Left colon (tissue), 2 donors: ENCODE data around the gene MOCS1. TPM values are rescaled to one million over a fixed set of nuclear protein-coding genes. Genes with fewer than 3 reads are reported as not detected.
A peak's percentile ranks its signal among the peaks of the same experiment; 100 is the strongest.
"Not testable (repeated sequence)": the region's sequence is repeated elsewhere in the genome, so short reads cannot be mapped to it uniquely, and the experiment has no call there.

Experiments
- ATAC-seq: fragments of 200-7000 bp; cut with Tn5 transposase; one replicate; pipeline ENCODE4 v1.9.1; 2020; ENCODE audit warnings: mild to moderate bottlenecking, moderate library complexity
- DNase-seq, 2 donors: peaks; one replicate each; pipeline ENCODE4 v3.0.0-alpha.2; 2020
- intact Hi-C, 2 donors: fragments of 100-400 bp; cut with DNase I in 1 of 2; cut with micrococcal nuclease in 1 of 2; formaldehyde crosslinking; loops; one replicate each; pipeline versions ENCODE4 v1.11.2 to v1.14.0; 2022; cut with DNase I, micrococcal nuclease
- long read RNA-seq: library from polyadenylated mRNA; unstranded; transcript quantifications from one replicate; pipeline ENCODE4 v2.0.0, GENCODE V29; 2021
- total RNA-seq, 2 donors: library from RNA; stranded (reverse); fragmentation: NEBNext Ultra II Directional; extraction: Animal tissue kit (Norgen Biotek cat#: 25700); gene quantifications; one replicate each; pipeline ENCODE4 v1.2.1, GENCODE V29; 2021
- donor health status: DM: no; HTN: no; CAD: no.
- donor health status: DM: yes; HTN: yes; CAD: no.

Gene MOCS1
- total RNA-seq = 10 to 100 TPM; 12.9 to 18.8 TPM
- long read RNA-seq, full-length matches to known transcripts = 17 of 37 reads
- long read RNA-seq, partial matches to known transcripts = 7 of 37 reads
- long read RNA-seq, other reads (novel, unspliced or antisense) = 13 of 37 reads

DNA sequence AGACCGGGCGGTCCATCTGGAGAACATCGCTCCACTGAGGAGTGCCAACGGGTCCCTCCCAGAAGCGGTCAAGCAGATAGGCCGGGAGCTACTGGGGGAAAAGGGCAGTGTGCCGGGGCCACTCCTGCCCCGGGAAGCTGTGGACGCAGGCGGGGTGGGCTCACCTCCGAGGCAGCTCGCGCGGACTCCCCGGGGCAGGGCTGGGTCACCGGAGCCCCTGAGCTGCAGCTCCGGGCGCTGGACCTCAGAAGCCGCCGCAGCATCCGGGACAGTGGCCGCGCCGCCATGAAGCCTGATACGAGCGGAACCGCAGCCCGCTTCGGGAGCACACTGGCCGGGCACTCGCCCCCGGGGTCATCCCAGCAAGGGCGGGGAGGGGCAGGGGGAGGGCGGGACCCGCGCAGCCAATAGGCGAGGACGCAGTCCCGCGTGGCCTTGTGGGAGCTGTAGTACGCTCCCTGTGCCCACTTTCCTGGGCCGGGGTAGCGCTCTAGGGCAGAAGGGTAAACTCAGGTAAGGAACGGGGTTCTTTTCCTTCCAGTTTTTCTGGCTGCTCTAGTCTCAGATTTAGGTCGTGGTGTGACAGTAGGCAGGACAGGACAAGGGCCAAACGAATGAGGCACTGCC, at the start of gene MOCS1:
MOCS1 (minus strand) TSS at position 332 of the 627 bp plus-strand sequence; CDS start at position 287, 45 bp downstream.
- intact Hi-C loops = no loop called here
- DNase-seq (peak; percentile 74 to 83), ATAC-seq (peak; percentile 92)

DNA sequence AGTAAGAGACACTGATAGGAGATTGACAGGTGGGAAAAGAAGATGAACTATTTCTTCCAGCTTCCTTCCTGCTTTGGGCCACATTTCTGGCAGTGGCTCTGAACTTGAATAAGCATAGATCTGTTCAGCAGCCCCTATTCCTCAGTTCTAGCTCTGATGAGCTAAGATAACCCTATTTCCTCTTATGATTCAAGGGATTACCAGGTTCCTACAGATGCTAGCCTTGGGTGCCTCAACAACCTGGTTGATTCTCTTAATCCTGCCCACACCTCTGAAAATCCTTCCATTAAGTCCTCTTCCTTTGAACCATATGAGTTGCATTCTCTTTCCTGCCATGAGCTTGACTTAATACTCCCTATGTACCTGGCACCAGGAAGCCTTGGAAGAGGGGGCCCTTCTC, 49.8 kb upstream of the MOCS1 start:
- ATAC-seq = no peak
- no peak for DNase-seq
- intact Hi-C loops = loop anchor here (5.0 to 10.0 kb wide), 2 partner anchors 323 to 331 kb away; no protein-coding TSS in a partner anchor

DNA sequence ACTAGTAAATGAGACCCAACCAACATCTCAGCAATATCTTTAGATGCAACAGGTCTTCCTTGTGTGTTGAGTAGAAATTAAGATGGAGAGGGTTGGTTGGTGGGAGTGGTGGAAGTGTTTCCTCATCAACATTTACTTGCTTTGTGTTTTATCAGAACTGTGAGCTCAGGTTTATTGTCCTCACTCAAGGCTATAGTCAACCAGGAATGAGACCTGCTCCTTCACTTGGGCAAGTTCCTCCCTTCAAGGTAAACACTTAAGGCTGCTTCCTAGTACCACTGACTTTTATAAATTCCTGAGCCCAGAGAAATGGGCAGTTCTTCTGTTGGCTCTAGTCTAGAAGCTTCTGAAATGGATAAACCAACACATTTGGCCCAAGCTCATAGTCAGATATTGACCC, 48.9 kb upstream of the MOCS1 start:
- intact Hi-C loops = loop anchor here (5.0 to 10.0 kb wide), 2 partner anchors 324 to 332 kb away; no protein-coding TSS in a partner anchor
- peak; percentile 81 for ATAC-seq
- no peak for DNase-seq

DNA sequence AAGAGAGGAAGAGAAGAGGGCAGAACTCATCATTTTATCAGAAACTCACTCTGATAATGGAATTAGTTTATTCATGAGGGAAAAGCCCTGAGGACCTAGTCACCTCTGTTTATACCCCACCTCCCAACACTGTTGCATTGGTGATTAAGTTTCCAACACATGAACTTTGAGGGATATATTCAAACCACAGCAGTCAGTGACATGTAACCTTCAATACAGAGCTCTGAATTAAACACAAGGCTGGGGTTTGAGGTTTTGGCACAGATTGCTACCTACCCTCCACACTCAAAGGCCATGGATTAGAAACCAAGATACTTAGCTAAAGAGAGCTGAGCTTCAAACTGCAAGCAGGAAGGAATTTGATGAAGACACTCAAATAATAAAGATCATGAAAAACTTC, 48.5 kb upstream of the MOCS1 start:
- no peak for DNase-seq
- ATAC-seq = no peak
- intact Hi-C loops = loop anchor here (5.0 to 10.0 kb wide), 2 partner anchors 325 to 332 kb away; no protein-coding TSS in a partner anchor

GRCh38 chr6:39980839-39981580, 46.7 kb upstream of the MOCS1 start:
- DNase-seq = peak in 1 of 2 donors; percentile 16
- intact Hi-C loops = loop anchor here (5.0 to 10.0 kb wide), 2 partner anchors 326 to 334 kb away; no protein-coding TSS in a partner anchor
- ATAC-seq = peak; percentile 64

DNA sequence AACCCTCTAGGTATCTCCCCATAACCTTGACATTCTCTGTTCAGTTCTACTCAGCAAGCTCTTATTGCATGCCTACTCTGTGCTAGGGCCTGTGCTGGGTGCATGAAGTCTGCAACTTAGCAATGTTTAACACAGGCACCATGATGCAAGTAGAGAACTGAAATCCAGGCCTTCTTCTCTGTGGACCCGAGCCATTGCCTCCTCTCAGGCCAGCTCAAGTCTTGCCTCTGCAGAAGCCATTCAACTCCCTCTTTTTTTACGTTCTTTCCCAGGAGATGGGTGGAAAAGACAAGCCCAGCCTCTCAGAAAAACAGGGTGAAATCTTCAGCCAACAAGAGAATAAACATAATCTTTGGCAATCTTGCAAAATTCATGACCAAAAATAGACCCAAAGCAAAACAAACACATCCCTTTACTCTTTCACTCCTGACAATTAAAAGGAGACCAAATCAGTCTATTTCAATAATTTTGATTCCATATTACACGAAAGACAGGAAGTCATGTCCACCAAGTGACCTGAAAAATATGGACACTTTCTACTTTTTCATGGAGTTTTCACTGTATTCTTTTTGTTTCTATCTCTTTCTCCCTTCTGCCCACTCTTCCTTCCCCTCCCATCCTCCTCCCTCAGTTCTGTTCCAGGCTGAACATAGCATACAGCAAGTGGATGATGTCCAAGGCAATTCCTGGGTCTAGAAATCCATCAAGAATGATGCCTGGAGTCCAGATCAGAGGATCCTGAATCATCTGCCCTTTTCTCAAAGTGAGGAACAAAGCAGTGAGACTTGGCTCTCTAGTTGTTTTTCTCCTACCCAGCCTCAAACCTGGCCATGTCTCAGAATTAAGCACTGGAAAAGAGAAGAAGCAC, 45.4 kb upstream of the MOCS1 start:
- ATAC-seq = no peak
- DNase-seq = no peak
- intact Hi-C loops = loop anchor here (5.0 to 10.0 kb wide), 2 partner anchors 328 to 335 kb away; no protein-coding TSS in a partner anchor

GRCh38 chr6:39978240-39978639, 44.0 kb upstream of the MOCS1 start:
- intact Hi-C loops = no loop called here
- peak; percentile 82 for ATAC-seq
- DNase-seq = no peak

GRCh38 chr6:39973661-39974060, 39.4 kb upstream of the MOCS1 start:
- no peak for DNase-seq
- no peak for ATAC-seq
- intact Hi-C loops = no loop called here

- intact Hi-C loops = not testable (repeated sequence)
Measured at GRCh38 chr6:39972717-39973116, 38.5 kb upstream of the MOCS1 start.

DNA sequence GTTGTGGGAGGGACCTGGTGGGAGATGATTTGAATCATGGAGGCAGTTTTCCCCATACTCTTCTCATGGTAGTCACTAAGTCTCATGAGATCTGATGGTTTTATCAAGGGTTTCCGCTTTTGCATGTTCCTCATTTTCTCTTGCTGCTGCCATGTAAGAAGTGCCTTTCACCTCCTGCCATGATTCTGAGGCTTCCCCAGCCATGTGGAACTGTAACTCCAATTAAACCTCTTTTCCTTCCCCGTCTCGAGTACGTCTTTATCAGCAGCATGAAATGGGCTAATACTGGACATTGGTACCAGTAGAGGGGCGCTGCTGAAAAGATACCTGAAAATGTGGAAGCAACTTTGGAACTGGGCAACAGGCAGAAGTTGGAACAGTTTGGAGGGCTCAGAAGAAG, 36.9 kb upstream of the MOCS1 start:
- DNase-seq, intact Hi-C loops, ATAC-seq: not testable (repeated sequence)

More at GRCh38 chr6:39972717-39973116, 38.5 kb upstream of the MOCS1 start:
- DNase-seq, ATAC-seq: not testable (repeated sequence)

- ATAC-seq = no peak
- intact Hi-C loops = no loop called here
- no peak for DNase-seq
Measured at GRCh38 chr6:39965751-39966150, 31.5 kb upstream of the MOCS1 start.

DNA sequence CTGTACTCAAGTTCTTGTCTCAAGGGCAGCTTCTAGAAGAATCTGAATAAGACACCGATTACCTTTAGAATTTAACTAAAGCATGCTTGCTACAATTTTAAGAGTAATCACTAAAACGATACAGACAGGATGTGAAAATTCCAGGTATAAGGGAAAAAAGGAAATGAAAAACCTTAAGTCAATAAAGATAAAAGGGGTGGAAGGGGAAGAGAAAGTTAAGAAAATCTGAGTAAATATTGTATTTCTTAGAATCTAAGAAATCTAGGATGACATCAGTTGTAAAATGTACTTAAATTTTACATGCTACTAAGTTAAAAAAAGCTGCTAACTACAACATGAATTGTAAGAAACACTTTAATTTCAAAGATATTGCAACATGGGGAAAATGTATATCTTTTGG, 30.3 kb upstream of the MOCS1 start:
- DNase-seq = no peak
- intact Hi-C loops = no loop called here
- ATAC-seq = no peak

DNA sequence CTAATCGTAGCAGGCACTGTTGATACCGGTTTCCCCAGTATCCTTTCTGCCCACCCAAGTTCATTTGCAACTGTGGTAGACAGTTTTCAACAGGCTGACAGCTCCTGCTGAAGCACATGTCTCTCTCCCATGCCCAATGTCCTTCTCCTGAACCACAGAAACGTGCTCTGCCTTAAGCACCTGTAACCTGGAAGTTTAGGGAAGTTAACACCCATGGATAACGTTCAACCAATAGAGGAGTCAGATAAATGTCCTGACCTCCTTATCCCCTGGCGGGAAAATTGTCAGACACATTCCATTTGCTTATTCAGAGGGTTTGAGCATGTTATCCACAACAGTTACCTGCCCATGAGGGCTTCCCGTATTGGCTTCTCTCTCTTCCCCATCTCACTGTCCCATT, 29.8 kb upstream of the MOCS1 start:
- ATAC-seq (no peak), DNase-seq (no peak)
- intact Hi-C loops = no loop called here

GRCh38 chr6:39962831-39963230, 28.6 kb upstream of the MOCS1 start:
- intact Hi-C loops = no loop called here
- no peak for ATAC-seq
- DNase-seq = no peak

GRCh38 chr6:39961178-39961577, 26.9 kb upstream of the MOCS1 start:
- intact Hi-C loops = no loop called here
- ATAC-seq = no peak
- DNase-seq = no peak

GRCh38 chr6:39958947-39959346, 24.7 kb upstream of the MOCS1 start:
- intact Hi-C loops = no loop called here
- ATAC-seq (no peak), DNase-seq (no peak)

GRCh38 chr6:39956936-39957335, 22.7 kb upstream of the MOCS1 start:
- ATAC-seq = no peak
- intact Hi-C loops = no loop called here
- no peak for DNase-seq

GRCh38 chr6:39953076-39953618, 18.9 kb upstream of the MOCS1 start:
- ATAC-seq = no peak
- no peak for DNase-seq
- intact Hi-C loops = no loop called here

GRCh38 chr6:39952167-39952566, 17.9 kb upstream of the MOCS1 start:
- intact Hi-C loops = no loop called here
- no peak for DNase-seq
- no peak for ATAC-seq
